Body of pancreas (tissue), 4 donors: ENCODE measurements around the gene DNAJB12. TPM values are rescaled to one million over a fixed set of nuclear protein-coding genes. Genes with fewer than 3 reads are reported as not detected.

Source experiments
- ATAC-seq: fragments of 150-250 bp; one replicate; pipeline ENCODE4 v1.9.1; 2016
- DNase-seq, 4 donors: peaks; one replicate each; pipeline ENCODE4 v3.0.0-alpha.2; 2019
- H3K27ac ChIP-seq, 4 donors: fragments of 200-600 bp; sonication (generic); 1 replicate in 3 of 4; 2 replicates in 1 of 4; pipeline versions ENCODE4 v1.5.1 to v1.6.1; 2016 to 2019; ENCODE audit warnings: mild to moderate bottlenecking in 1 of 4, mixed read lengths in 1 of 4, moderate library complexity in 1 of 4
- H3K27me3 ChIP-seq, 2 donors: fragments of 200-600 bp; sonication (generic); one replicate each; pipeline ENCODE4 v1.6.0; 2016; ENCODE audit warnings: mild to moderate bottlenecking in 1 of 2
- H3K36me3 ChIP-seq, 2 donors: fragments of 200-600 bp; sonication (generic); replicated peaks in 1 of 2; 2 replicates each; pipeline ENCODE4 v1.5.1; 2016; ENCODE audit warnings: low read depth in 2 of 2; ENCODE audit not compliant: insufficient read depth in 1 of 2
- H3K4me1 ChIP-seq: fragments of 200-600 bp; sonication (generic); one replicate; pipeline ENCODE4 v1.6.0; 2016
- H3K4me3 ChIP-seq, 2 donors: fragments of 200-600 bp; sonication (generic); 1 replicate in 1 of 2; 2 replicates in 1 of 2; pipeline ENCODE4 v1.5.1; 2016 to 2019
- H3K9me3 ChIP-seq, 3 donors: fragments of 200-600 bp; sonication (generic); 1 replicate in 2 of 3; 2 replicates in 1 of 3; pipeline ENCODE4 v1.5.1; 2016
- CTCF ChIP-seq, 7 experiments: fragments of 450-650 bp in 4 of 7; fragments of 200-600 bp in 3 of 7; sonication (generic) in 3 of 7; IDR thresholded peaks; one replicate each; pipeline ENCODE4 v1.5.1; 2016 to 2019; ENCODE audit warnings: antibody characterized with exemption in 7 of 7
- POLR2A ChIP-seq, 3 donors: fragments of 450-650 bp; IDR thresholded peaks; one replicate each; pipeline ENCODE4 v1.6.1; 2016; ENCODE audit warnings: antibody characterized with exemption in 3 of 3, mild to moderate bottlenecking in 2 of 3
- WGBS, 2 donors: methylation state at CpG; one replicate each; pipeline ENCODE4 v1.1.5; 2017; 5-methylcytosine and 5-hydroxymethylcytosine counted together
- intact Hi-C: fragments of 100-400 bp; cut with DNase I; formaldehyde crosslinking; loops from one replicate; pipeline ENCODE4 v1.15.1; 2023
- small RNA-seq: library from RNA; depleted of rRNA; stranded (forward); fragments of <200 nt; gene quantifications from one replicate; pipeline ENCODE3, GENCODE V24; 2016
- total RNA-seq, 2 donors: library from RNA; depleted of rRNA; stranded (reverse); fragments of >200 nt; gene quantifications; one replicate each; pipeline ENCODE4 v1.1.0, GENCODE V29; 2016

Gene DNAJB12
- total RNA-seq, 2 donors from 2014 or later = 19.2 to 24.1 TPM

GRCh38 chr10:72291019-72291532, 63.6 kb downstream of the DNAJB12 start:
- DNase-seq (no peak), ATAC-seq (no peak)
- intact Hi-C loops = no loop called here
- Histone ChIP-seq H3K4me3 (no peak overlapping the region), H3K4me1 (peaks cover 19% of the 10 kb centered on the region), H3K36me3 (no peaks in the 10 kb centered on the region), H3K27me3 (no peaks in the 10 kb centered on the region), H3K27ac (no peak overlapping the region), H3K9me3 (no peaks in the 10 kb centered on the region)
- 97 to 100% methylated on average over 4 of the region's 4 CpGs for WGBS, 2 donors
- TF ChIP-seq POLR2A (IDR thresholded peaks at IDR 0.05) = no peak
- TF ChIP-seq CTCF (IDR thresholded peaks at IDR 0.05) = no peak

GRCh38 chr10:72285972-72286521, 68.7 kb downstream of the DNAJB12 start:
- no peaks in the 10 kb centered on the region for H3K4me1 ChIP-seq
- WGBS, 2 donors = 72% methylated on average over 13 to 14 of the region's 14 CpGs
- intact Hi-C loops = no loop called here
- no peaks in the 10 kb centered on the region for H3K9me3 ChIP-seq
- no peaks in the 10 kb centered on the region for H3K27me3 ChIP-seq
- H3K27ac ChIP-seq = no peak overlapping the region
- H3K4me3 ChIP-seq = no peak overlapping the region
- DNase-seq (no peak), ATAC-seq (no peak)
- H3K36me3 ChIP-seq = no peaks in the 10 kb centered on the region
- TF ChIP-seq CTCF (IDR thresholded peaks at IDR 0.05) = no peak
- no peak for TF ChIP-seq POLR2A (IDR thresholded peaks at IDR 0.05)

GRCh38 chr10:72283131-72283530, 71.6 kb downstream of the DNAJB12 start:
- WGBS, 2 donors = 58 to 74% methylated on average over 3 of the region's 3 CpGs
- no peaks in the 10 kb centered on the region for H3K9me3 ChIP-seq

More at GRCh38 chr10:72283131-72283530, 71.6 kb downstream of the DNAJB12 start:
- no peak for ATAC-seq
- TF ChIP-seq POLR2A (IDR thresholded peaks at IDR 0.05) (no peak), CTCF (IDR thresholded peaks at IDR 0.05) (no peak)
- no peaks in the 10 kb centered on the region for H3K4me1 ChIP-seq
- no peak overlapping the region for H3K27ac ChIP-seq
- no peaks in the 10 kb centered on the region for H3K27me3 ChIP-seq
- no peak overlapping the region for H3K4me3 ChIP-seq
- no peak for DNase-seq
- no peaks in the 10 kb centered on the region for H3K36me3 ChIP-seq
- intact Hi-C loops = no loop called here

Small RNAs within 50 kb of the gene (small RNA-seq; reads per million reads assigned to genes)
- not detected for gene RNU6-805P

Other genes starting within 250 kb of the DNAJB12 start
- 10 to 100 TPM; 40.9 to 59.4 TPM for gene ANAPC16, start 138.9 kb downstream of the DNAJB12 start, total RNA-seq
- 10 to 100 TPM; 16.1 to 17.1 TPM for gene ASCC1, start 138.6 kb downstream of the DNAJB12 start, total RNA-seq
- gene DDIT4, start 81.0 kb downstream of the DNAJB12 start, total RNA-seq = 100 to 1,000 TPM; 238 to 269 TPM